ENCODE results near the gene PEAK3.

GRCh38 chr19:2330632-2331284 lies 48.8 kb upstream of the PEAK3 start:
- TF ChIP-seq POLR2A (IDR thresholded peaks at IDR 0.05; ENCODE audit: low read length) (no peak), GATA1 (IDR thresholded peaks at IDR 0.05; ENCODE audit: low read depth, low read length) (no peak)
